DND-41 (cell line): ENCODE measurements around the gene RPS3.

Experiments
- CTCF ChIP-seq: IDR thresholded peaks from 2 replicates; pipeline ENCODE4 v1.5.1; 2012; ENCODE audit warnings: borderline replicate concordance, low read length, moderate library complexity, mild to moderate bottlenecking; ENCODE audit not compliant: poor library complexity, severe bottlenecking; ENCODE audit errors: extremely low read depth
- EZH2 ChIP-seq: IDR thresholded peaks from 3 replicates; pipeline ENCODE4 v1.6.1; 2012; ENCODE audit warnings: borderline replicate concordance, low read depth, mild to moderate bottlenecking, moderate library complexity, low read length, inconsistent platforms; ENCODE audit not compliant: severe bottlenecking

GRCh38 chr11:75374646-75375045 lies 24.7 kb upstream of the RPS3 start:
- no peak for TF ChIP-seq EZH2
- TF ChIP-seq CTCF = no peak
